NCI-H1417 (cell line): ENCODE results near the gene MXD4.

ENCODE experiments used
- DNase-seq, 3 experiments: peaks; one replicate each; lab custom pipeline; 2025; lab: John Stamatoyannopoulos, UW

The MXD4 gene

GRCh38 chr4:2261853-2262144 lies at the start of gene MXD4:
MXD4 (minus strand) TSS chr4:2262109; CDS start chr4:2261980, 129 bp downstream.
- DNase-seq: no peak

- no peak for DNase-seq
Observed at GRCh38 chr4:2306773-2307410, 45.0 kb upstream of the MXD4 start.

GRCh38 chr4:2305766-2306501 lies 44.0 kb upstream of the MXD4 start:
- no peak for DNase-seq

GRCh38 chr4:2304877-2305561 lies 43.1 kb upstream of the MXD4 start:
- no peak for DNase-seq

GRCh38 chr4:2304321-2304876 lies 42.5 kb upstream of the MXD4 start:
- no peak for DNase-seq

GRCh38 chr4:2303686-2304320 lies 41.9 kb upstream of the MXD4 start:
- no peak for DNase-seq

GRCh38 chr4:2303121-2303685 lies 41.3 kb upstream of the MXD4 start:
- DNase-seq: no peak

GRCh38 chr4:2302387-2303119 lies 40.6 kb upstream of the MXD4 start:
- no peak for DNase-seq

GRCh38 chr4:2301806-2302205 lies 39.9 kb upstream of the MXD4 start:
- DNase-seq: no peak

GRCh38 chr4:2301225-2301642 lies 39.3 kb upstream of the MXD4 start:
- DNase-seq: no peak

GRCh38 chr4:2300431-2301224 lies 38.7 kb upstream of the MXD4 start:
- no peak for DNase-seq

GRCh38 chr4:2299794-2300193 lies 37.9 kb upstream of the MXD4 start:
- DNase-seq: no peak

GRCh38 chr4:2298532-2298991 lies 36.7 kb upstream of the MXD4 start:
- no peak for DNase-seq

- no peak for DNase-seq
Observed at GRCh38 chr4:2297606-2298531, 36.0 kb upstream of the MXD4 start.

GRCh38 chr4:2296631-2297601 lies 35.0 kb upstream of the MXD4 start:
- peak in 2 of 3 experiments; percentile 92 to 93 for DNase-seq

GRCh38 chr4:2295900-2296442 lies 34.1 kb upstream of the MXD4 start:
- DNase-seq: peak in 1 of 3 experiments; percentile 97

- no peak for DNase-seq
Observed at GRCh38 chr4:2295500-2295899, 33.6 kb upstream of the MXD4 start.

GRCh38 chr4:2292646-2293108 lies 30.8 kb upstream of the MXD4 start:
- DNase-seq: peak in 1 of 3 experiments; percentile 3
